Activated B cell treated with CpG ODN at 0.5 μM for 24 hours (primary cell): ENCODE results near the gene NCOA1. TPM values are rescaled to one million over a fixed set of nuclear protein-coding genes. Genes with fewer than 3 reads are reported as not detected.
"Not testable (repeated sequence)": the region's sequence is repeated elsewhere in the genome, so short reads cannot be mapped to it uniquely, and the experiment has no call there.

Experiments
- ATAC-seq: fragments of 200-7000 bp; cut with Tn5 transposase; one replicate; pipeline ENCODE4 v1.10.0; 2021; ENCODE audit warnings: low read depth, mild to moderate bottlenecking, moderate library complexity
- CTCF ChIA-PET: fragments of 350-600 bp; sonication (Branson Sonifier 250); formaldehyde crosslinking; loops from one replicate; lab custom pipeline; 2021; ENCODE audit warnings: antibody characterized with exemption; lab: Charles Lee
- POLR2A ChIA-PET: fragments of 350-600 bp; sonication (Branson Sonifier 250); formaldehyde crosslinking; loops from one replicate; lab custom pipeline; 2021; ENCODE audit warnings: antibody characterized with exemption; lab: Charles Lee
- DNase-seq: peaks from one replicate; pipeline ENCODE4 v3.0.0; 2022
- H3K27ac Mint-ChIP-seq: one replicate; pipeline ENCODE4 v1.8.0; 2020; ENCODE audit warnings: mixed read lengths
- H3K27me3 Mint-ChIP-seq: one replicate; pipeline ENCODE4 v1.8.0; 2021; ENCODE audit warnings: mixed read lengths
- H3K36me3 Mint-ChIP-seq: one replicate; pipeline ENCODE4 v1.8.0; 2021; ENCODE audit warnings: low read depth, mixed read lengths
- H3K4me1 Mint-ChIP-seq: one replicate; pipeline ENCODE4 v1.8.0; 2021; ENCODE audit warnings: mixed read lengths
- H3K4me3 Mint-ChIP-seq: one replicate; pipeline ENCODE4 v1.8.0; 2020; ENCODE audit warnings: mild to moderate bottlenecking, mixed read lengths
- H3K9me3 Mint-ChIP-seq: one replicate; pipeline ENCODE4 v1.8.0; 2020; ENCODE audit warnings: mixed read lengths
- intact Hi-C: fragments of 100-400 bp; cut with micrococcal nuclease; formaldehyde crosslinking; loops from one replicate; pipeline ENCODE4 v1.15.1; 2024
- total RNA-seq: library from RNA; stranded (reverse); gene quantifications from 2 replicates; pipeline ENCODE4 v1.2.3, GENCODE V29; 2022
- TF ChIP-seq, protein P1 (sequence below): fragments of 200-600 bp; IDR thresholded peaks from one replicate; pipeline ENCODE4 v1.8.0; 2022; ENCODE audit warnings: antibody characterized with exemption, mild to moderate bottlenecking

The NCOA1 gene
- total RNA-seq, 1 donor from 2014 or later, result 49.5 TPM

- POLR2A ChIA-PET, result no interaction called here
- CTCF ChIA-PET, result no interaction called here
- no peak overlapping the region for H3K27ac Mint-ChIP-seq
- no peak for DNase-seq
- no peaks in the 10 kb centered on the region for H3K4me1 Mint-ChIP-seq
- no peak for ATAC-seq
- H3K9me3 Mint-ChIP-seq, result no peaks in the 10 kb centered on the region
- TF ChIP-seq, protein P1, sequence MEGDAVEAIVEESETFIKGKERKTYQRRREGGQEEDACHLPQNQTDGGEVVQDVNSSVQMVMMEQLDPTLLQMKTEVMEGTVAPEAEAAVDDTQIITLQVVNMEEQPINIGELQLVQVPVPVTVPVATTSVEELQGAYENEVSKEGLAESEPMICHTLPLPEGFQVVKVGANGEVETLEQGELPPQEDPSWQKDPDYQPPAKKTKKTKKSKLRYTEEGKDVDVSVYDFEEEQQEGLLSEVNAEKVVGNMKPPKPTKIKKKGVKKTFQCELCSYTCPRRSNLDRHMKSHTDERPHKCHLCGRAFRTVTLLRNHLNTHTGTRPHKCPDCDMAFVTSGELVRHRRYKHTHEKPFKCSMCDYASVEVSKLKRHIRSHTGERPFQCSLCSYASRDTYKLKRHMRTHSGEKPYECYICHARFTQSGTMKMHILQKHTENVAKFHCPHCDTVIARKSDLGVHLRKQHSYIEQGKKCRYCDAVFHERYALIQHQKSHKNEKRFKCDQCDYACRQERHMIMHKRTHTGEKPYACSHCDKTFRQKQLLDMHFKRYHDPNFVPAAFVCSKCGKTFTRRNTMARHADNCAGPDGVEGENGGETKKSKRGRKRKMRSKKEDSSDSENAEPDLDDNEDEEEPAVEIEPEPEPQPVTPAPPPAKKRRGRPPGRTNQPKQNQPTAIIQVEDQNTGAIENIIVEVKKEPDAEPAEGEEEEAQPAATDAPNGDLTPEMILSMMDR, result no peak
- H3K27me3 Mint-ChIP-seq, result no peaks in the 10 kb centered on the region
- intact Hi-C loops, result no loop called here
- no peak overlapping the region for H3K4me3 Mint-ChIP-seq
- H3K36me3 Mint-ChIP-seq, result peaks cover 8% of the 10 kb centered on the region
Measured at GRCh38 chr2:24594283-24594682, 103.2 kb downstream of the NCOA1 start.

DNA sequence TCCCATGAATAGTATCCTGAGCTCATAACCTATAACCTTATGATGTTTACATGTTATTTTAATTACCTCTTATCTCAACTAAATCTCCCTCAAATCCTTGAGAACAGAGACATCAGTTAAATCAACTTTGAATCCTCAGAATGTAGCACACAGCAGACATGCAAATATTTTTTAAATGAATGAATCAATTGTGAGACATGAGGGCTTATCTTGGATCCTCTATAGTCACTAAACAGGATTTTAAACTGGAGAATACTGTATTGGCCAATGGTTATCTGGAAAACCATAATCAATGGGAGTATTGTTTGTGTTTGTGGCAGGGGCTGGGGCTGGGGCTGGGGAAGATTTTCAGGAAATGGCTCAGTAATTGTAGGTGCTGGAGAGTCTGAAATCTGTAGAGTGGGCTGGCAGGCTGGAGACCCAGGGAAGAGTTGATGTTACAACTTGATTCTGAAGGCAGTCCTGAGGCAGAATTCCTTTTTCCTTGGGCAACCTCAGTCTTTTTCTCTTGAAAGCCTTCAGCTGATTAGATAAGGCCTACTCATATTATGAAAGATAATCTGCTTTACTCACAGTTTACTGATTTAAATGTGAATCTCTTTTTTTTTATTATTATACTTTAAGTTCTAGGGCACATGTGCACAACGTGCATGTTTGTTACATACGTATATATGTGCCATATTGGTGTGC lies 106.3 kb downstream of the NCOA1 start:
- Mint-ChIP-seq H3K27ac (no peak overlapping the region), H3K9me3 (no peaks in the 10 kb centered on the region), H3K4me1 (no peaks in the 10 kb centered on the region), H3K36me3 (peaks cover 5% of the 10 kb centered on the region), H3K27me3 (no peaks in the 10 kb centered on the region), H3K4me3 (no peak overlapping the region)
- intact Hi-C loops, result no loop called here
- ChIA-PET POLR2A (no interaction called here), CTCF (no interaction called here)
- ATAC-seq, result no peak
- DNase-seq, result no peak
- TF ChIP-seq, protein P1, result no peak

DNA sequence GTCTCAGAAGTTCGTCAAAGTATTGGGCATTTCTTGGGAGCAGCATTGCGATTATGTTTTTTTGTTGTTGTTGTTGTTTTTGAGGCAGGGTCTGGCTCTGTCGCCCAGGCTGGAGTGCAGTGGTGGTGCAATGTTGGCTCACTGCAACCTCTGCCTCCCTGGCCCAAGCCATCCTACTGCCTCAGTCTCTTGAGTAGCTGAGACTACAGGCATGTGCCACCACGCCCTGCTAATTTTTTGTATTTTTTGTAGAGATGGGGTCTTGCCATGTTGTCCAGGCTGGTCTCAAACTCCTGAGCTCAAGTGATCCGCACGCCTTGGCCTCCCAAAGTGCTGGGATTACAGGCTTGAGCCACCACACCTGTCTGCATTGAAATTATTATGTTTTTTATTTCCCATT lies 109.1 kb downstream of the NCOA1 start:
- H3K4me3 Mint-ChIP-seq, DNase-seq, CTCF ChIA-PET, intact Hi-C loops, ATAC-seq, H3K4me1 Mint-ChIP-seq, H3K27ac Mint-ChIP-seq, H3K9me3 Mint-ChIP-seq, H3K27me3 Mint-ChIP-seq, POLR2A ChIA-PET: not testable (repeated sequence)
- H3K36me3 Mint-ChIP-seq, result peaks cover 11% of the 10 kb centered on the region

- Mint-ChIP-seq H3K27me3 (no peaks in the 10 kb centered on the region), H3K9me3 (peaks cover 10% of the 10 kb centered on the region), H3K4me1 (peaks cover 16% of the 10 kb centered on the region), H3K27ac (no peak overlapping the region), H3K4me3 (no peak overlapping the region), H3K36me3 (peaks cover 6% of the 10 kb centered on the region)
- ChIA-PET POLR2A (no interaction called here), CTCF (no interaction called here)
- no peak for ATAC-seq
- intact Hi-C loops, result no loop called here
- TF ChIP-seq, protein P1, result no peak
- DNase-seq, result no peak
Measured at GRCh38 chr2:24611631-24612030, 120.6 kb downstream of the NCOA1 start.

DNA sequence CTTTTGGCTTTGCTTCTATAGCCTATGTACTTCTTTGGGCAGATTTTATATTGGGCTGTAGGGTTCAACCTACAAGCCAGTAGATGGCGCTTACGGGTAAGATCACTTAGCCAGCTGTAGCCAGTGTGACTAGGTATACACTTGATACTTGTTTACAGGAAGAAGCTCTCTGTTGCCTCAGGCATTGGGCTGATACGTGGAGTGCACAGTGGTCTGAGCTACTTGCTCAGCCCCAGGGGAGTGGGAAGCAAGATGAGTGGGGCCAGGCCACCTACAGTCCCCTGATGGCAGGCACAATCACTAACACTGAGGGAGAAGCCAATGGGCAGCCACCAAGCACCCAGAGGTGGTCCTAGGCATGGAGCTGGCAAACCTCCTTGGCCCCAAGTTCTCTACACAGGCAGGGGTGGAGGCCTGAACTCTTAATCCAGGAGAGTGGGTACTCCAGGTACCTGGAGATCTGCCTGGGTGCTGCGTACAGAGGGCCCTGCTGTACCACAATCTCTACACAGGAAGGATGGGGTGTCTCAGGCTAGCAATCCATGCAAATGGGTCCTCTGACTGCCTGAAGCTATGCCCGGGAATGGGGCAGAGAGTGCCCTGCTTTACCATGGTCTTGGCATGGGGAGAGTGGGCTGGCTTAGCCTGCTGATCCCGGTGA lies 122.2 kb downstream of the NCOA1 start:
- Mint-ChIP-seq H3K36me3 (peaks cover 4% of the 10 kb centered on the region), H3K27ac (no peak overlapping the region), H3K4me3 (no peak overlapping the region), H3K27me3 (no peaks in the 10 kb centered on the region), H3K9me3 (peaks cover 10% of the 10 kb centered on the region), H3K4me1 (peaks cover 16% of the 10 kb centered on the region)
- ChIA-PET CTCF (interaction anchor here (0.6 to 1.1 kb wide), 4 partner anchors 106 to 993 kb away, joined by 3 to 4 read pairs (median 3); no protein-coding TSS in a partner anchor), POLR2A (no interaction called here)
- intact Hi-C loops, result loop anchor here (1.0 kb wide), 1 partner anchor 214 kb away; no protein-coding TSS in a partner anchor
- DNase-seq, result no peak
- TF ChIP-seq, protein P1, result no peak
- peak; percentile 62 for ATAC-seq
